Germinal center (tissue), 1 donor: ENCODE measurements around the gene TCF4.

ENCODE experiments used
- DNase-seq: peaks from one replicate; pipeline ENCODE4 v3.0.0; 2012; ENCODE audit warnings: mixed read lengths, low spot score

TCF4 gene

GRCh38 chr18:55385770-55386169 lies 202.2 kb downstream of the TCF4 start:
- no peak for DNase-seq

GRCh38 chr18:55384551-55385275 lies 203.3 kb downstream of the TCF4 start:
- DNase-seq: peak; percentile 40

GRCh38 chr18:55384115-55384514 lies 203.9 kb downstream of the TCF4 start:
- no peak for DNase-seq

GRCh38 chr18:55382277-55382805 lies 205.7 kb downstream of the TCF4 start:
- DNase-seq: no peak

GRCh38 chr18:55381277-55381676 lies 206.7 kb downstream of the TCF4 start:
- no peak for DNase-seq

- DNase-seq: no peak
Measured at GRCh38 chr18:55380589-55380988, 207.4 kb downstream of the TCF4 start.

- DNase-seq: peak; percentile 3
Measured at GRCh38 chr18:55376387-55376786, 211.6 kb downstream of the TCF4 start.

GRCh38 chr18:55375930-55376329 lies 212.1 kb downstream of the TCF4 start:
- DNase-seq: no peak

- DNase-seq: no peak
Measured at GRCh38 chr18:55374741-55375140, 213.3 kb downstream of the TCF4 start.

- DNase-seq: no peak
Measured at GRCh38 chr18:55372209-55372608, 215.8 kb downstream of the TCF4 start.

GRCh38 chr18:55370936-55371335 lies 217.1 kb downstream of the TCF4 start:
- no peak for DNase-seq

- DNase-seq: no peak
Measured at GRCh38 chr18:55369346-55369745, 218.6 kb downstream of the TCF4 start.

GRCh38 chr18:55365342-55365741 lies 222.7 kb downstream of the TCF4 start:
- DNase-seq: no peak

- no peak for DNase-seq
Measured at GRCh38 chr18:55362303-55362702, 225.7 kb downstream of the TCF4 start.

GRCh38 chr18:55361492-55362250 lies 226.3 kb downstream of the TCF4 start:
- no peak for DNase-seq

- DNase-seq: no peak
Measured at GRCh38 chr18:55360061-55360460, 227.9 kb downstream of the TCF4 start.

GRCh38 chr18:55356815-55357214 lies 231.2 kb downstream of the TCF4 start:
- DNase-seq: no peak

GRCh38 chr18:55355223-55355622 lies 232.8 kb downstream of the TCF4 start:
- no peak for DNase-seq

GRCh38 chr18:55354795-55355194 lies 233.2 kb downstream of the TCF4 start:
- DNase-seq: no peak

GRCh38 chr18:55353806-55354205 lies 234.2 kb downstream of the TCF4 start:
- no peak for DNase-seq

- DNase-seq: no peak
Measured at GRCh38 chr18:55353391-55353790, 234.6 kb downstream of the TCF4 start.

GRCh38 chr18:55351980-55352714 lies 235.8 kb downstream of the TCF4 start:
- no peak for DNase-seq

- no peak for DNase-seq
Measured at GRCh38 chr18:55351241-55351691, 236.7 kb downstream of the TCF4 start.
